Colonic mucosa (tissue), 4 donors: ENCODE measurements around the gene CDH18. TPM values are rescaled to one million over a fixed set of nuclear protein-coding genes. Genes with fewer than 3 reads are reported as not detected.

Source experiments
- DNase-seq: peaks from one replicate; pipeline ENCODE4 v3.0.0-alpha.2; 2020
- H3K27ac ChIP-seq: fragments of 200-600 bp; one replicate; pipeline ENCODE4 v1.8.0; 2021
- H3K27me3 ChIP-seq: fragments of 200-600 bp; one replicate; pipeline ENCODE4 v1.8.0; 2021
- H3K36me3 ChIP-seq: fragments of 200-600 bp; one replicate; pipeline ENCODE4 v1.8.0; 2021
- H3K4me1 ChIP-seq: fragments of 200-600 bp; one replicate; pipeline ENCODE4 v1.8.0; 2021; ENCODE audit warnings: mild to moderate bottlenecking
- H3K4me3 ChIP-seq: fragments of 200-600 bp; one replicate; pipeline ENCODE4 v1.8.0; 2021
- H3K9ac ChIP-seq, 2 donors: one replicate each; pipeline ENCODE4 v1.7.0; 2013; ENCODE audit warnings: control low read depth in 2 of 2, low read depth in 2 of 2, low read length in 2 of 2
- H3K9me3 ChIP-seq: fragments of 200-600 bp; one replicate; pipeline ENCODE4 v1.8.0; 2021
- CTCF ChIP-seq: fragments of 200-600 bp; IDR thresholded peaks from one replicate; pipeline ENCODE4 v1.8.0; 2022; ENCODE audit warnings: antibody characterized with exemption, mild to moderate bottlenecking
- intact Hi-C: fragments of 100-400 bp; cut with DNase I; formaldehyde crosslinking; loops from one replicate; pipeline ENCODE4 v1.14.1; 2022
- total RNA-seq, 2 donors: library from RNA; stranded (reverse); fragmentation: NEBNext Ultra II Directional in 1 of 2; extraction: Animal tissue kit (Norgen Biotek cat#: 25700) in 1 of 2; gene quantifications; one replicate each; pipeline ENCODE4 v1.2.1, GENCODE V29; 2021
- donor health status: healthy.
- donor health status: DM: no; HTN: no; CAD: no.
- donor health status: DM: no; HTN: no; CAD: no.

CDH18 gene
- total RNA-seq, 2 donors from 2014 or later, result not detected

- DNase-seq, result no peak
- Histone ChIP-seq H3K27ac (no peak overlapping the region), H3K27me3 (no peaks in the 10 kb centered on the region), H3K4me1 (no peaks in the 10 kb centered on the region), H3K36me3 (no peaks in the 10 kb centered on the region), H3K9me3 (no peaks in the 10 kb centered on the region), H3K9ac (no peak overlapping the region), H3K4me3 (no peak overlapping the region)
- intact Hi-C loops, result no loop called here
- TF ChIP-seq CTCF, result no peak
Observed at GRCh38 chr5:19865336-19866089, 122.5 kb downstream of the CDH18 start.

- H3K36me3 ChIP-seq, result no peaks in the 10 kb centered on the region
- H3K9ac ChIP-seq, result no peak overlapping the region
- DNase-seq, result no peak
- no peaks in the 10 kb centered on the region for H3K9me3 ChIP-seq
- no peaks in the 10 kb centered on the region for H3K27me3 ChIP-seq
- no peak overlapping the region for H3K4me3 ChIP-seq
- no peak for TF ChIP-seq CTCF
- intact Hi-C loops, result no loop called here
- H3K4me1 ChIP-seq, result no peaks in the 10 kb centered on the region
- no peak overlapping the region for H3K27ac ChIP-seq
Observed at GRCh38 chr5:19862711-19863110, 125.3 kb downstream of the CDH18 start.

- no peak for DNase-seq
- Histone ChIP-seq H3K4me1 (no peaks in the 10 kb centered on the region), H3K27me3 (no peaks in the 10 kb centered on the region), H3K9me3 (no peaks in the 10 kb centered on the region), H3K36me3 (no peaks in the 10 kb centered on the region), H3K9ac (no peak overlapping the region), H3K27ac (no peak overlapping the region), H3K4me3 (no peak overlapping the region)
- intact Hi-C loops, result no loop called here
- no peak for TF ChIP-seq CTCF
Observed at GRCh38 chr5:19859020-19859419, 129.0 kb downstream of the CDH18 start.

GRCh38 chr5:19855931-19856330, 132.1 kb downstream of the CDH18 start:
- no peaks in the 10 kb centered on the region for H3K36me3 ChIP-seq
- H3K9me3 ChIP-seq, result no peaks in the 10 kb centered on the region
- intact Hi-C loops, result no loop called here
- no peak for TF ChIP-seq CTCF
- H3K27me3 ChIP-seq, result no peaks in the 10 kb centered on the region
- no peaks in the 10 kb centered on the region for H3K4me1 ChIP-seq
- no peak overlapping the region for H3K9ac ChIP-seq
- no peak overlapping the region for H3K4me3 ChIP-seq
- H3K27ac ChIP-seq, result no peak overlapping the region
- no peak for DNase-seq

GRCh38 chr5:19855453-19855852, 132.5 kb downstream of the CDH18 start:
- Histone ChIP-seq H3K9ac (no peak overlapping the region), H3K36me3 (no peaks in the 10 kb centered on the region), H3K4me3 (no peak overlapping the region), H3K9me3 (no peaks in the 10 kb centered on the region), H3K27ac (no peak overlapping the region), H3K27me3 (no peaks in the 10 kb centered on the region), H3K4me1 (no peaks in the 10 kb centered on the region)
- intact Hi-C loops, result no loop called here
- no peak for DNase-seq
- TF ChIP-seq CTCF, result no peak
